H9 (cell line): ENCODE measurements around the gene THSD4. TPM values are rescaled to one million over a fixed set of nuclear protein-coding genes. Genes with fewer than 3 reads are reported as not detected.

Source experiments
- DNase-seq: peaks from one replicate; pipeline ENCODE4 v3.0.0-alpha.2; 2017
- H2AFZ ChIP-seq: one replicate; pipeline ENCODE4 v1.6.1; 2013; ENCODE audit warnings: mild to moderate bottlenecking, low read length, control low read depth, moderate library complexity
- H2AK5ac ChIP-seq: 2 replicates; pipeline ENCODE4 v1.6.1; 2013; ENCODE audit warnings: low read length, control low read depth, mixed read lengths; ENCODE audit not compliant: insufficient read length
- H2BK120ac ChIP-seq: one replicate; pipeline ENCODE4 v1.6.1; 2013; ENCODE audit warnings: low read depth, mild to moderate bottlenecking, low read length, control low read depth, inconsistent platforms; ENCODE audit not compliant: poor library complexity, severe bottlenecking
- H2BK12ac ChIP-seq: 2 replicates; pipeline ENCODE4 v1.6.1; 2013; ENCODE audit warnings: low read length, control low read depth, mixed read lengths, low read depth; ENCODE audit not compliant: insufficient read length
- H2BK15ac ChIP-seq: 2 replicates; pipeline ENCODE4 v1.6.1; 2013; ENCODE audit warnings: low read depth, low read length, control low read depth
- H2BK20ac ChIP-seq: one replicate; pipeline ENCODE4 v1.6.1; 2013; ENCODE audit warnings: low read depth, mild to moderate bottlenecking, low read length, control low read depth, inconsistent platforms; ENCODE audit not compliant: poor library complexity, severe bottlenecking
- H2BK5ac ChIP-seq: 2 replicates; pipeline ENCODE4 v1.6.1; 2013; ENCODE audit warnings: low read length, control low read depth, mixed read lengths; ENCODE audit not compliant: insufficient read length
- H3K14ac ChIP-seq: 2 replicates; pipeline ENCODE4 v1.6.1; 2013; ENCODE audit warnings: low read length, control low read depth; ENCODE audit not compliant: insufficient read depth
- H3K18ac ChIP-seq: 2 replicates; pipeline ENCODE4 v1.6.1; 2013; ENCODE audit warnings: low read depth, mild to moderate bottlenecking, mixed read lengths, low read length, control low read depth; ENCODE audit not compliant: insufficient read length
- H3K23ac ChIP-seq: 2 replicates; pipeline ENCODE4 v1.6.1; 2013; ENCODE audit warnings: low read length, control low read depth, mixed read lengths, low read depth; ENCODE audit not compliant: insufficient read length
- H3K23me2 ChIP-seq: 2 replicates; pipeline ENCODE4 v1.6.1; 2013; ENCODE audit warnings: low read depth, mild to moderate bottlenecking, mixed read lengths, low read length, control low read depth; ENCODE audit not compliant: insufficient read length, poor library complexity, severe bottlenecking
- H3K27ac ChIP-seq: 2 replicates; pipeline ENCODE4 v1.5.1; 2013; ENCODE audit warnings: low read length, control low read depth, mixed read lengths, low read depth; ENCODE audit not compliant: insufficient read length
- H3K27me3 ChIP-seq: 2 replicates; pipeline ENCODE4 v1.6.1; 2013; ENCODE audit warnings: low read length, control low read depth, inconsistent platforms; ENCODE audit not compliant: insufficient read depth
- H3K4ac ChIP-seq: 2 replicates; pipeline ENCODE4 v1.6.1; 2013; ENCODE audit warnings: low read depth, mild to moderate bottlenecking, control low read depth, inconsistent platforms, low read length, moderate library complexity
- H3K4me1 ChIP-seq: 2 replicates; pipeline ENCODE4 v1.6.1; 2013; ENCODE audit warnings: low read length, control low read depth, inconsistent platforms; ENCODE audit not compliant: insufficient read depth
- H3K4me2 ChIP-seq: 2 replicates; pipeline ENCODE4 v1.6.1; 2013; ENCODE audit warnings: low read length, control low read depth, mixed read lengths; ENCODE audit not compliant: insufficient read length, insufficient read depth
- H3K56ac ChIP-seq: 2 replicates; pipeline ENCODE4 v1.6.1; 2013; ENCODE audit warnings: low read depth, mild to moderate bottlenecking, mixed read lengths, low read length, control low read depth; ENCODE audit not compliant: insufficient read length
- H3K79me1 ChIP-seq: 2 replicates; pipeline ENCODE4 v1.6.1; 2013; ENCODE audit warnings: low read depth, mild to moderate bottlenecking, moderate library complexity, low read length, control low read depth, inconsistent platforms; ENCODE audit not compliant: insufficient read depth, poor library complexity, severe bottlenecking
- H3K79me2 ChIP-seq: 2 replicates; pipeline ENCODE4 v1.6.1; 2013; ENCODE audit warnings: low read length, control low read depth, inconsistent platforms; ENCODE audit not compliant: insufficient read depth
- H3K9ac ChIP-seq: 2 replicates; pipeline ENCODE4 v1.6.1; 2013; ENCODE audit warnings: low read length, control low read depth, mixed read lengths; ENCODE audit not compliant: insufficient read length; ENCODE audit errors: extremely low read depth
- H3K9me3 ChIP-seq: one replicate; pipeline ENCODE4 v1.6.1; 2013; ENCODE audit warnings: low read depth, low read length, inconsistent platforms; ENCODE audit not compliant: control insufficient read depth
- H3T11ph ChIP-seq: one replicate; pipeline ENCODE4 v1.6.1; 2013; ENCODE audit warnings: mild to moderate bottlenecking, low read length, control low read depth, inconsistent platforms
- H4K20me1 ChIP-seq: one replicate; pipeline ENCODE4 v1.6.1; 2013; ENCODE audit not compliant: control insufficient read depth, insufficient read length, insufficient read depth
- H4K5ac ChIP-seq: 2 replicates; pipeline ENCODE4 v1.6.1; 2013; ENCODE audit warnings: low read depth, mild to moderate bottlenecking, mixed read lengths, low read length, control low read depth; ENCODE audit not compliant: insufficient read length
- H4K8ac ChIP-seq: replicated peaks from 2 replicates; pipeline ENCODE4 v1.6.1; 2013; ENCODE audit warnings: low read length, control low read depth, mixed read lengths, low read depth; ENCODE audit not compliant: insufficient read length
- H4K91ac ChIP-seq: 2 replicates; pipeline ENCODE4 v1.6.1; 2013; ENCODE audit warnings: low read depth, mild to moderate bottlenecking, moderate library complexity, mixed read lengths, low read length, control low read depth; ENCODE audit not compliant: insufficient read length
- H3K27ac Mint-ChIP-seq, 3 experiments: 2 replicates in 2 of 3; 3 replicates in 1 of 3; pipeline ENCODE4 v1.8.0; 2020 to 2021; ENCODE audit warnings: mixed read lengths in 3 of 3, mild to moderate bottlenecking in 1 of 3, moderate library complexity in 1 of 3
- H3K27me3 Mint-ChIP-seq: 2 replicates; pipeline ENCODE4 v1.8.0; 2021; ENCODE audit warnings: low read depth, mild to moderate bottlenecking, moderate library complexity, mixed read lengths
- H3K36me3 Mint-ChIP-seq, 3 experiments: 2 replicates in 2 of 3; 3 replicates in 1 of 3; pipeline ENCODE4 v1.8.0; 2020 to 2021; ENCODE audit warnings: low read depth in 3 of 3, mixed read lengths in 3 of 3; ENCODE audit not compliant: insufficient read depth in 1 of 3
- H3K4me1 Mint-ChIP-seq, 2 experiments: 2 replicates each; pipeline ENCODE4 v1.8.0; 2020; ENCODE audit warnings: mixed read lengths in 2 of 2
- H3K4me3 Mint-ChIP-seq, 2 experiments: 2 replicates in 1 of 2; 3 replicates in 1 of 2; pipeline ENCODE4 v1.8.0; 2020 to 2021; ENCODE audit warnings: mild to moderate bottlenecking in 2 of 2, mixed read lengths in 2 of 2, moderate library complexity in 1 of 2
- H3K9me3 Mint-ChIP-seq, 2 experiments: 2 replicates in 1 of 2; 3 replicates in 1 of 2; pipeline ENCODE4 v1.8.0; 2020; ENCODE audit warnings: mild to moderate bottlenecking in 2 of 2, mixed read lengths in 2 of 2, moderate library complexity in 1 of 2
- WGBS: extraction: QIAGEN DNeasy Blood & Tissue Kit; methylation state at CpG from one replicate; pipeline ENCODE4 v1.1.7; 2013; ENCODE audit warnings: missing lambda C conversion rate, low lambda C conversion rate, mixed read lengths; ENCODE audit not compliant: insufficient read length; ENCODE audit errors: extremely low coverage; 5-methylcytosine and 5-hydroxymethylcytosine counted together
- total RNA-seq: library from RNA; stranded (reverse); gene quantifications from 2 replicates; pipeline ENCODE4 v1.2.1, GENCODE V29; 2021
- TF ChIP-seq, protein P1 (sequence below): fragments of 200-600 bp; sonication (generic); conservative IDR thresholded peaks from 3 replicates; pipeline ENCODE4 v1.8.0; 2021; ENCODE audit warnings: antibody characterized with exemption, mild to moderate bottlenecking

Gene THSD4
- total RNA-seq, 1 experiment from 2014 or later = 5.5 TPM

DNA sequence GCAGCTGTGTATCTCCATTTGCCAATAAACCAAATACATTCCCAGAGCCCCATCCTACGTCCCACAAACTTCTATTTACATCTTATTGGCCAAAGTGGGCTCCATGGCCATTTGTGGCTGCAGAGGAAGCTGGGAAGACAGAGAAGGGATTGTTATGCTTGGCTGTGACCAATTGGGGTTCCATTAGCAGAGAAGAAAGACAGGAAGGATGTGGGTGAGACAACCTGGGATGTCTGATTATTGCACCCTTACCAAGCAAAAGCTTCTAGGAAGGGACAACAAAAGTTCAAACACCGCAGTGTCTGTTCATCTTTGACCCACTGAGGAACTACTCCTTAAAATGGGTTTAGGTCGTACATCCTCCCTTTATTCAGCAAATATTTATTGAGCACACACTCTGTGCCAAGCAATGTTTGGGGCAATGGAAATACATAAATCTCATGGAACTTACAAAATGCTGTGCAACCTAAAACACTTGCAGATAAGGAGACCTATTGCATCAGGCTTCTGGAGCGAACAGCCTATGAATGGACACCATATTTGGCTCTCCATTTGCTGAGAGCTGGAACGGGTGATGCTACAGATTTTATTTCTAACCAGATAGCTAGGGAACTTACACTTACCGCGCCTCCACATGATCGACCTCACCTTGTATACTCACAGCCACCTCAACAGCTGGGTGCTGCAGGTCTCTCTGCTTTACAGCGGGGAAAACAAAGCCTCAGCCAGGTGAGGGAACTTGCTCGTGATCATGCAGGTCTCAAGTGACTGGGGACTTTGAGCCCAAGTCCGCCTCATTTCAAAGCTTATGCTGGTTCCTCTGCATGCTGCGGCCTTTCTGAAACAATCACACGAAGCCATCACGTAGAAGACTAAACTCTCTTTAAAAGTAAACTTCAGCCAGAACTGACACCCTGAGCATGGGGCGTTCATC, 673.6 kb downstream of the THSD4 start:
- Histone ChIP-seq H3K9me3 (no peaks in the 10 kb centered on the region), H3K79me2 (no peaks in the 10 kb centered on the region; the same call in 1 of the 2 replicates), H3T11ph (no peak overlapping the region), H3K14ac (no peak overlapping the region), H3K9ac (no peak overlapping the region), H2BK5ac (no peak overlapping the region), H2BK12ac (no peak overlapping the region), H3K27ac (no peak overlapping the region), H3K4me1 (no peaks in the 10 kb centered on the region), H4K8ac (peak overlapping the region; percentile 10), H3K4ac (no peak overlapping the region), H3K27me3 (no peaks in the 10 kb centered on the region), H3K23ac (no peak overlapping the region), H2BK15ac (no peak overlapping the region), H3K56ac (no peak overlapping the region), H3K79me1 (no peaks in the 10 kb centered on the region), H3K18ac (no peak overlapping the region), H2BK20ac (no peak overlapping the region), H4K5ac (no peak overlapping the region), H3K23me2 (no peaks in the 10 kb centered on the region), H2BK120ac (no peak overlapping the region), H2AFZ (no peak overlapping the region), H4K20me1 (no peaks in the 10 kb centered on the region), H2AK5ac (no peak overlapping the region), H3K4me2 (no peak overlapping the region), H4K91ac (no peak overlapping the region)
- Mint-ChIP-seq H3K36me3 (no peaks in the 10 kb centered on the region; a peak in 1 of 7 replicates), H3K27ac (no peak overlapping the region), H3K4me1 (no peaks in the 10 kb centered on the region), H3K27me3 (peaks cover 3% of the 10 kb centered on the region), H3K4me3 (no peak overlapping the region), H3K9me3 (no peaks in the 10 kb centered on the region)
- DNase-seq = no peak
- no CpG with 5 or more reads among the region's 15 CpGs for WGBS
- TF ChIP-seq, protein P1, sequence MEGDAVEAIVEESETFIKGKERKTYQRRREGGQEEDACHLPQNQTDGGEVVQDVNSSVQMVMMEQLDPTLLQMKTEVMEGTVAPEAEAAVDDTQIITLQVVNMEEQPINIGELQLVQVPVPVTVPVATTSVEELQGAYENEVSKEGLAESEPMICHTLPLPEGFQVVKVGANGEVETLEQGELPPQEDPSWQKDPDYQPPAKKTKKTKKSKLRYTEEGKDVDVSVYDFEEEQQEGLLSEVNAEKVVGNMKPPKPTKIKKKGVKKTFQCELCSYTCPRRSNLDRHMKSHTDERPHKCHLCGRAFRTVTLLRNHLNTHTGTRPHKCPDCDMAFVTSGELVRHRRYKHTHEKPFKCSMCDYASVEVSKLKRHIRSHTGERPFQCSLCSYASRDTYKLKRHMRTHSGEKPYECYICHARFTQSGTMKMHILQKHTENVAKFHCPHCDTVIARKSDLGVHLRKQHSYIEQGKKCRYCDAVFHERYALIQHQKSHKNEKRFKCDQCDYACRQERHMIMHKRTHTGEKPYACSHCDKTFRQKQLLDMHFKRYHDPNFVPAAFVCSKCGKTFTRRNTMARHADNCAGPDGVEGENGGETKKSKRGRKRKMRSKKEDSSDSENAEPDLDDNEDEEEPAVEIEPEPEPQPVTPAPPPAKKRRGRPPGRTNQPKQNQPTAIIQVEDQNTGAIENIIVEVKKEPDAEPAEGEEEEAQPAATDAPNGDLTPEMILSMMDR = no peak
